ENCODE measurements around the gene VSTM4. TPM values are rescaled to one million over a fixed set of nuclear protein-coding genes. Genes with fewer than 3 reads are reported as not detected.

VSTM4 gene
- total and polyA plus RNA-seq, 9 of the 15 experiments (the other 6 are each of a cell fraction or from before 2014, with no cell fraction given) = 1.0 to 7.9 (median 3.0) TPM

DNA sequence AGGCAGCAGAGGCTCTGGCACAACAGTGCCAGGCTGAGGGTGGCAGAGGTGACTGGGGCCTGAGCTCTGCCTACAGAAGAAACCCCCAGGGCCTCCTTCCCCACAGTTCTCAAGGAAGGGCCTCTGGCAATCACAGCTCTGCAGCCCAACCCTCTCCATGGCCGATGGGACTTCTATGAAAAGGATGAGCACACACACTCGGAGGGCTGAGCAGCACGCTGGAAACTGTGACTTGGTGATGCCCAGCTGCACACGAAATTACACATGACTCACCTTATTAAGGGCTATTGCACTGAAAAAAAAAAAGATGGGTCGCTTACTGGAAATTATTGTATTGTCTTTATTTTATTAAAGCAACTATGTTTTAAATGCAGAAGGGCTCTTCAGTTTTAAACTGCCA lies 132.7 kb downstream of the VSTM4 start:
- intact Hi-C loops (cut with micrococcal nuclease) = loop anchor here (5.0 kb wide), 2 partner anchors 135 to 425 kb away; partner anchors contain the start of gene VSTM4
- no peak overlapping the region for H3K9ac ChIP-seq (ENCODE audit: insufficient read depth in 1 of 2, low read depth in 2 of 2, low read length in 2 of 2)
- CTCF ChIA-PET (ENCODE audit: low intra/inter-chr PET ratio) = interaction anchor here (0.7 to 1.1 kb wide), 2 partner anchors 529 to 530 kb away, joined by 3 read pairs; no protein-coding TSS in a partner anchor
- TF ChIP-seq ZNF282 (CRISPR knock-in tag; IDR thresholded peaks at IDR 0.05) (no peak), NEUROD1 (IDR thresholded peaks at IDR 0.05; ENCODE audit: borderline replicate concordance, low read depth, low read length, partially characterized antibody) (no peak), ZC3H4 (CRISPR knock-in tag; IDR thresholded peaks at IDR 0.05; ENCODE audit: borderline replicate concordance) (no peak), PCBP1 (IDR thresholded peaks at IDR 0.05; ENCODE audit: low read depth, low read length, poor library complexity, severe bottlenecking) (no peak), NBN (IDR thresholded peaks at IDR 0.05; ENCODE audit: low read depth) (no peak), NFYB (IDR thresholded peaks at IDR 0.05; ENCODE audit: extremely low read depth, insufficient read length) (no peak), GATAD2A (IDR thresholded peaks at IDR 0.05) (no peak)
- TF ChIP-seq, protein P1, sequence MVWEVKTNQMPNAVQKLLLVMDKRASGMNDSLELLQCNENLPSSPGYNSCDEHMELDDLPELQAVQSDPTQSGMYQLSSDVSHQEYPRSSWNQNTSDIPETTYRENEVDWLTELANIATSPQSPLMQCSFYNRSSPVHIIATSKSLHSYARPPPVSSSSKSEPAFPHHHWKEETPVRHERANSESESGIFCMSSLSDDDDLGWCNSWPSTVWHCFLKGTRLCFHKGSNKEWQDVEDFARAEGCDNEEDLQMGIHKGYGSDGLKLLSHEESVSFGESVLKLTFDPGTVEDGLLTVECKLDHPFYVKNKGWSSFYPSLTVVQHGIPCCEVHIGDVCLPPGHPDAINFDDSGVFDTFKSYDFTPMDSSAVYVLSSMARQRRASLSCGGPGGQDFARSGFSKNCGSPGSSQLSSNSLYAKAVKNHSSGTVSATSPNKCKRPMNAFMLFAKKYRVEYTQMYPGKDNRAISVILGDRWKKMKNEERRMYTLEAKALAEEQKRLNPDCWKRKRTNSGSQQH (CRISPR knock-in tag; IDR thresholded peaks at IDR 0.05) = no peak
- TF ChIP-seq, protein P2, sequence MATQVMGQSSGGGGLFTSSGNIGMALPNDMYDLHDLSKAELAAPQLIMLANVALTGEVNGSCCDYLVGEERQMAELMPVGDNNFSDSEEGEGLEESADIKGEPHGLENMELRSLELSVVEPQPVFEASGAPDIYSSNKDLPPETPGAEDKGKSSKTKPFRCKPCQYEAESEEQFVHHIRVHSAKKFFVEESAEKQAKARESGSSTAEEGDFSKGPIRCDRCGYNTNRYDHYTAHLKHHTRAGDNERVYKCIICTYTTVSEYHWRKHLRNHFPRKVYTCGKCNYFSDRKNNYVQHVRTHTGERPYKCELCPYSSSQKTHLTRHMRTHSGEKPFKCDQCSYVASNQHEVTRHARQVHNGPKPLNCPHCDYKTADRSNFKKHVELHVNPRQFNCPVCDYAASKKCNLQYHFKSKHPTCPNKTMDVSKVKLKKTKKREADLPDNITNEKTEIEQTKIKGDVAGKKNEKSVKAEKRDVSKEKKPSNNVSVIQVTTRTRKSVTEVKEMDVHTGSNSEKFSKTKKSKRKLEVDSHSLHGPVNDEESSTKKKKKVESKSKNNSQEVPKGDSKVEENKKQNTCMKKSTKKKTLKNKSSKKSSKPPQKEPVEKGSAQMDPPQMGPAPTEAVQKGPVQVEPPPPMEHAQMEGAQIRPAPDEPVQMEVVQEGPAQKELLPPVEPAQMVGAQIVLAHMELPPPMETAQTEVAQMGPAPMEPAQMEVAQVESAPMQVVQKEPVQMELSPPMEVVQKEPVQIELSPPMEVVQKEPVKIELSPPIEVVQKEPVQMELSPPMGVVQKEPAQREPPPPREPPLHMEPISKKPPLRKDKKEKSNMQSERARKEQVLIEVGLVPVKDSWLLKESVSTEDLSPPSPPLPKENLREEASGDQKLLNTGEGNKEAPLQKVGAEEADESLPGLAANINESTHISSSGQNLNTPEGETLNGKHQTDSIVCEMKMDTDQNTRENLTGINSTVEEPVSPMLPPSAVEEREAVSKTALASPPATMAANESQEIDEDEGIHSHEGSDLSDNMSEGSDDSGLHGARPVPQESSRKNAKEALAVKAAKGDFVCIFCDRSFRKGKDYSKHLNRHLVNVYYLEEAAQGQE (IDR thresholded peaks at IDR 0.05; ENCODE audit: borderline replicate concordance) = no peak
- TF ChIP-seq, protein P2 (CRISPR knock-in tag; IDR thresholded peaks at IDR 0.05; ENCODE audit: low read depth) = no peak
- TF ChIP-seq, protein P3, sequence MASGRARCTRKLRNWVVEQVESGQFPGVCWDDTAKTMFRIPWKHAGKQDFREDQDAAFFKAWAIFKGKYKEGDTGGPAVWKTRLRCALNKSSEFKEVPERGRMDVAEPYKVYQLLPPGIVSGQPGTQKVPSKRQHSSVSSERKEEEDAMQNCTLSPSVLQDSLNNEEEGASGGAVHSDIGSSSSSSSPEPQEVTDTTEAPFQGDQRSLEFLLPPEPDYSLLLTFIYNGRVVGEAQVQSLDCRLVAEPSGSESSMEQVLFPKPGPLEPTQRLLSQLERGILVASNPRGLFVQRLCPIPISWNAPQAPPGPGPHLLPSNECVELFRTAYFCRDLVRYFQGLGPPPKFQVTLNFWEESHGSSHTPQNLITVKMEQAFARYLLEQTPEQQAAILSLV (tag; IDR thresholded peaks at IDR 0.05) = no peak

More for the DNA sequence above, 132.7 kb downstream of the VSTM4 start:
- Histone ChIP-seq H3K9me3 (replicated peaks; ENCODE audit: control insufficient read depth, insufficient read depth, low read depth, low read length) (no peaks in the 10 kb centered on the region), H4K20me1 (replicated peaks; ENCODE audit: control insufficient read depth, insufficient read depth, low read length) (0 out of 2 replicates have a peak, but pooled peaks cover 4% of the 10 kb centered on the region), H3K4me2 (ENCODE audit: insufficient read depth, low read length) (no peak overlapping the region), H3K27ac (ENCODE audit: extremely low read depth, low read depth, low read length) (no peak overlapping the region), H3K4me1 (replicated peaks in 1 of 2; ENCODE audit: control insufficient read depth in 2 of 2, insufficient read depth in 2 of 2, low read length in 2 of 2) (peaks cover 4 to 9% of the 10 kb centered on the region in 2 experiments; a peak in 2 of 5 replicates), H3K9me1 (ENCODE audit: control insufficient read depth, insufficient read depth, low read length) (no peaks in the 10 kb centered on the region), H3K36me3 (ENCODE audit: control insufficient read depth, insufficient read depth, low read length) (no peaks in the 10 kb centered on the region), H2AFZ (ENCODE audit: low read depth, low read length) (no peak overlapping the region), H3K79me2 (ENCODE audit: control insufficient read depth, insufficient read depth, low read length) (no peaks in the 10 kb centered on the region), H3K4me3 (no peak overlapping the region), H3K27me3 (ENCODE audit: control insufficient read depth in 2 of 2, insufficient read depth in 2 of 2, low read length in 2 of 2) (peaks cover 0 to 22% of the 10 kb centered on the region in 2 experiments; a peak in 3 of 5 replicates)
- WGBS (ENCODE audit: insufficient coverage, low coverage, missing lambda C conversion rate) = 8% methylated on average over 5 of the region's 5 CpGs
- ATAC-seq (no peak), DNase-seq (ENCODE audit: extremely low read depth in 1 of 4, low spot score in 3 of 4) (no peak), FAIRE-seq (no peak)
- POLR2A ChIA-PET = interaction anchor here (0.6 to 1.1 kb wide), 2 partner anchors 316 to 463 kb away, joined by 3 to 4 read pairs; no protein-coding TSS in a partner anchor
- no TSS peak for BruUV-seq (replicated peaks)
- in situ Hi-C loops (cut with MboI) = no loop called here
